H9 (cell line): ENCODE data around the gene WFDC2. TPM values are rescaled to one million over a fixed set of nuclear protein-coding genes. Genes with fewer than 3 reads are reported as not detected.
A peak's percentile ranks its signal among the peaks of the same experiment; 100 is the strongest.

Experiments
- DNase-seq: peaks from one replicate; pipeline ENCODE4 v3.0.0-alpha.2; 2017
- H2AFZ ChIP-seq: one replicate; pipeline ENCODE4 v1.6.1; 2013; ENCODE audit warnings: mild to moderate bottlenecking, low read length, control low read depth, moderate library complexity
- H2AK5ac ChIP-seq: 2 replicates; pipeline ENCODE4 v1.6.1; 2013; ENCODE audit warnings: low read length, control low read depth, mixed read lengths; ENCODE audit not compliant: insufficient read length
- H2BK120ac ChIP-seq: one replicate; pipeline ENCODE4 v1.6.1; 2013; ENCODE audit warnings: low read depth, mild to moderate bottlenecking, low read length, control low read depth, inconsistent platforms; ENCODE audit not compliant: poor library complexity, severe bottlenecking
- H2BK12ac ChIP-seq: 2 replicates; pipeline ENCODE4 v1.6.1; 2013; ENCODE audit warnings: low read length, control low read depth, mixed read lengths, low read depth; ENCODE audit not compliant: insufficient read length
- H2BK15ac ChIP-seq: 2 replicates; pipeline ENCODE4 v1.6.1; 2013; ENCODE audit warnings: low read depth, low read length, control low read depth
- H2BK20ac ChIP-seq: one replicate; pipeline ENCODE4 v1.6.1; 2013; ENCODE audit warnings: low read depth, mild to moderate bottlenecking, low read length, control low read depth, inconsistent platforms; ENCODE audit not compliant: poor library complexity, severe bottlenecking
- H2BK5ac ChIP-seq: 2 replicates; pipeline ENCODE4 v1.6.1; 2013; ENCODE audit warnings: low read length, control low read depth, mixed read lengths; ENCODE audit not compliant: insufficient read length
- H3K14ac ChIP-seq: 2 replicates; pipeline ENCODE4 v1.6.1; 2013; ENCODE audit warnings: low read length, control low read depth; ENCODE audit not compliant: insufficient read depth
- H3K18ac ChIP-seq: 2 replicates; pipeline ENCODE4 v1.6.1; 2013; ENCODE audit warnings: low read depth, mild to moderate bottlenecking, mixed read lengths, low read length, control low read depth; ENCODE audit not compliant: insufficient read length
- H3K23ac ChIP-seq: 2 replicates; pipeline ENCODE4 v1.6.1; 2013; ENCODE audit warnings: low read length, control low read depth, mixed read lengths, low read depth; ENCODE audit not compliant: insufficient read length
- H3K23me2 ChIP-seq: 2 replicates; pipeline ENCODE4 v1.6.1; 2013; ENCODE audit warnings: low read depth, mild to moderate bottlenecking, mixed read lengths, low read length, control low read depth; ENCODE audit not compliant: insufficient read length, poor library complexity, severe bottlenecking
- H3K27ac ChIP-seq: 2 replicates; pipeline ENCODE4 v1.5.1; 2013; ENCODE audit warnings: low read length, control low read depth, mixed read lengths, low read depth; ENCODE audit not compliant: insufficient read length
- H3K27me3 ChIP-seq: 2 replicates; pipeline ENCODE4 v1.6.1; 2013; ENCODE audit warnings: low read length, control low read depth, inconsistent platforms; ENCODE audit not compliant: insufficient read depth
- H3K4ac ChIP-seq: 2 replicates; pipeline ENCODE4 v1.6.1; 2013; ENCODE audit warnings: low read depth, mild to moderate bottlenecking, control low read depth, inconsistent platforms, low read length, moderate library complexity
- H3K4me1 ChIP-seq: 2 replicates; pipeline ENCODE4 v1.6.1; 2013; ENCODE audit warnings: low read length, control low read depth, inconsistent platforms; ENCODE audit not compliant: insufficient read depth
- H3K4me2 ChIP-seq: 2 replicates; pipeline ENCODE4 v1.6.1; 2013; ENCODE audit warnings: low read length, control low read depth, mixed read lengths; ENCODE audit not compliant: insufficient read length, insufficient read depth
- H3K56ac ChIP-seq: 2 replicates; pipeline ENCODE4 v1.6.1; 2013; ENCODE audit warnings: low read depth, mild to moderate bottlenecking, mixed read lengths, low read length, control low read depth; ENCODE audit not compliant: insufficient read length
- H3K79me1 ChIP-seq: 2 replicates; pipeline ENCODE4 v1.6.1; 2013; ENCODE audit warnings: low read depth, mild to moderate bottlenecking, moderate library complexity, low read length, control low read depth, inconsistent platforms; ENCODE audit not compliant: insufficient read depth, poor library complexity, severe bottlenecking
- H3K79me2 ChIP-seq: 2 replicates; pipeline ENCODE4 v1.6.1; 2013; ENCODE audit warnings: low read length, control low read depth, inconsistent platforms; ENCODE audit not compliant: insufficient read depth
- H3K9ac ChIP-seq: 2 replicates; pipeline ENCODE4 v1.6.1; 2013; ENCODE audit warnings: low read length, control low read depth, mixed read lengths; ENCODE audit not compliant: insufficient read length; ENCODE audit errors: extremely low read depth
- H3K9me3 ChIP-seq: one replicate; pipeline ENCODE4 v1.6.1; 2013; ENCODE audit warnings: low read depth, low read length, inconsistent platforms; ENCODE audit not compliant: control insufficient read depth
- H3T11ph ChIP-seq: one replicate; pipeline ENCODE4 v1.6.1; 2013; ENCODE audit warnings: mild to moderate bottlenecking, low read length, control low read depth, inconsistent platforms
- H4K20me1 ChIP-seq: one replicate; pipeline ENCODE4 v1.6.1; 2013; ENCODE audit not compliant: control insufficient read depth, insufficient read length, insufficient read depth
- H4K5ac ChIP-seq: 2 replicates; pipeline ENCODE4 v1.6.1; 2013; ENCODE audit warnings: low read depth, mild to moderate bottlenecking, mixed read lengths, low read length, control low read depth; ENCODE audit not compliant: insufficient read length
- H4K8ac ChIP-seq: replicated peaks from 2 replicates; pipeline ENCODE4 v1.6.1; 2013; ENCODE audit warnings: low read length, control low read depth, mixed read lengths, low read depth; ENCODE audit not compliant: insufficient read length
- H4K91ac ChIP-seq: 2 replicates; pipeline ENCODE4 v1.6.1; 2013; ENCODE audit warnings: low read depth, mild to moderate bottlenecking, moderate library complexity, mixed read lengths, low read length, control low read depth; ENCODE audit not compliant: insufficient read length
- H3K27ac Mint-ChIP-seq, 3 experiments: 2 replicates in 2 of 3; 3 replicates in 1 of 3; pipeline ENCODE4 v1.8.0; 2020 to 2021; ENCODE audit warnings: mixed read lengths in 3 of 3, mild to moderate bottlenecking in 1 of 3, moderate library complexity in 1 of 3
- H3K27me3 Mint-ChIP-seq: 2 replicates; pipeline ENCODE4 v1.8.0; 2021; ENCODE audit warnings: low read depth, mild to moderate bottlenecking, moderate library complexity, mixed read lengths
- H3K36me3 Mint-ChIP-seq, 3 experiments: 2 replicates in 2 of 3; 3 replicates in 1 of 3; pipeline ENCODE4 v1.8.0; 2020 to 2021; ENCODE audit warnings: low read depth in 3 of 3, mixed read lengths in 3 of 3; ENCODE audit not compliant: insufficient read depth in 1 of 3
- H3K4me1 Mint-ChIP-seq, 2 experiments: 2 replicates each; pipeline ENCODE4 v1.8.0; 2020; ENCODE audit warnings: mixed read lengths in 2 of 2
- H3K4me3 Mint-ChIP-seq, 2 experiments: 2 replicates in 1 of 2; 3 replicates in 1 of 2; pipeline ENCODE4 v1.8.0; 2020 to 2021; ENCODE audit warnings: mild to moderate bottlenecking in 2 of 2, mixed read lengths in 2 of 2, moderate library complexity in 1 of 2
- H3K9me3 Mint-ChIP-seq, 2 experiments: 2 replicates in 1 of 2; 3 replicates in 1 of 2; pipeline ENCODE4 v1.8.0; 2020; ENCODE audit warnings: mild to moderate bottlenecking in 2 of 2, mixed read lengths in 2 of 2, moderate library complexity in 1 of 2
- CTCF ChIP-seq: fragments of 200-600 bp; sonication (generic); conservative IDR thresholded peaks from 3 replicates; pipeline ENCODE4 v1.8.0; 2021; ENCODE audit warnings: antibody characterized with exemption, mild to moderate bottlenecking
- WGBS: extraction: QIAGEN DNeasy Blood & Tissue Kit; methylation state at CpG from one replicate; pipeline ENCODE4 v1.1.7; 2013; ENCODE audit warnings: missing lambda C conversion rate, low lambda C conversion rate, mixed read lengths; ENCODE audit not compliant: insufficient read length; ENCODE audit errors: extremely low coverage; 5-methylcytosine and 5-hydroxymethylcytosine counted together
- total RNA-seq: library from RNA; stranded (reverse); gene quantifications from 2 replicates; pipeline ENCODE4 v1.2.1, GENCODE V29; 2021

The WFDC2 gene
- total RNA-seq, 1 experiment from 2014 or later, result 57.1 TPM

- Mint-ChIP-seq H3K27me3 (peaks cover 1% of the 10 kb centered on the region; the same call in 1 of the 2 replicates), H3K4me3 (no peak overlapping the region), H3K9me3 (no peaks in the 10 kb centered on the region), H3K27ac (no peak overlapping the region), H3K4me1 (peaks cover 7 to 12% of the 10 kb centered on the region in 2 experiments), H3K36me3 (no peaks in the 10 kb centered on the region; a peak in 1 of 7 replicates)
- Histone ChIP-seq H3K9me3 (no peaks in the 10 kb centered on the region), H2BK120ac (no peak overlapping the region), H3K14ac (no peak overlapping the region; the same call in 1 of the 2 replicates), H3K27ac (no peak overlapping the region), H3K9ac (no peak overlapping the region), H2BK12ac (no peak overlapping the region), H2BK20ac (no peak overlapping the region), H3K4ac (no peak overlapping the region), H3K18ac (no peak overlapping the region), H4K91ac (no peak overlapping the region), H3T11ph (no peak overlapping the region), H3K56ac (no peak overlapping the region), H3K79me1 (no peaks in the 10 kb centered on the region), H3K23ac (no peak overlapping the region), H3K4me2 (no peak overlapping the region), H2AK5ac (no peak overlapping the region), H3K27me3 (no peaks in the 10 kb centered on the region), H4K20me1 (no peaks in the 10 kb centered on the region), H3K4me1 (no peaks in the 10 kb centered on the region), H4K8ac (no peak overlapping the region), H2AFZ (no peak overlapping the region), H2BK5ac (no peak overlapping the region), H3K23me2 (no peaks in the 10 kb centered on the region), H3K79me2 (no peaks in the 10 kb centered on the region), H4K5ac (no peak overlapping the region), H2BK15ac (no peak overlapping the region)
- peak; percentile 50 for DNase-seq
- TF ChIP-seq CTCF, result peak; percentile 31; the same call in 1 of the 3 replicates
- no CpG with 5 or more reads among the region's 6 CpGs for WGBS
Observed at GRCh38 chr20:45462711-45463509, 6.6 kb upstream of the WFDC2 start.
